ENCODE measurements around the gene MICU2. TPM values are rescaled to one million over a fixed set of nuclear protein-coding genes. Genes with fewer than 3 reads are reported as not detected.

MICU2 gene
- total and polyA plus RNA-seq, 2 of the 13 experiments (the other 11 are each of a cell fraction or from before 2014, with no cell fraction given): 31.7 to 42.4 TPM

DNA sequence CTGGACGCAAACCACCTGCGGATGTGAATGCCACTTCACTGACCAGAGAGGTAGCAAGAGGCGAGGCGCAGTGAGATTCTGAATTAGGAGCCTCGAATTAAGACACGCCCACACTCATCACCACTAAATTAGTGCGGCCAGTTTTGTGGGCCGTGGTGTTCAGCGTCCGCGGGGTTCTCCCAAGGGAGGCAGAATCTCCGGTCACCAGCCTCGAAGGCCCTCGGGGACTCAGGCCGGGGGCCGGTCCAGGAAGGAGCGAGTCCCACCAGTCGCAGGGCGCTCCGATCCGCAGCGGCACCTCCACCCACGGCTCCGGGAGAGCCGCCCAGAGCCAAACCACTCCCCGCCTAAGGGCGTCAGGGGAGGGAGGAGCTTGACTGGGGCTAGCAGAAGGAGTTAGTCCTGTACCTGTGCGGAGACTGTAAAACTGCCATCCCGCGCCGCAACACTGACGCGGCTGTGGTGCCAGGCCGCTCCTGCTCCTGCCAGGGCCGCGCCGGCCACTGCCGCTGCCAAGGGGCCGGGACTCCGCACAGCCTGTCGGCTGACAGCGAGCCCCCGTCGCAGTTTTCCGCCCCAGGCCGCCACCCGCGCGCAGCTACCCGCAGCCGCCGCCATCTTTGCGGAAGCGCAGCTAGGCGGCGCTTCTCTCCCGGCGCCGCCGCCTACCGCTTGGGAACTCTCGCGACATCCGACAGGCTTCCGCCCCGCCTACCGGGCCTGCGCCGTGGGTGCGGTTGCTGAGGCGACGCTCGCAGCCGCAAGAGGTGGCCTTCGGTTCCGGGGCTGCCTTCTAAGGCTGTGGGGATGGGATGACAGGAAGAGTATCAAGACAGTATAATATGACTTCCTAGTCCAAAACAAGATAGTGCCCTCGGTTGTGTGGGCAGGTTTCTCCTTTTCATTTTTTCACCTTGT, at the start of gene MICU2 (continued):
- TF ChIP-seq ZNF441 (CRISPR knock-in tag; IDR thresholded peaks at IDR 0.05; ENCODE audit: borderline replicate concordance) (peak; percentile 40), MBNL3 (CRISPR knock-in tag; conservative IDR thresholded peaks at IDR 0.05) (no peak), ZNF672 (CRISPR knock-in tag; IDR thresholded peaks at IDR 0.05) (no peak), MYNN (CRISPR knock-in tag; IDR thresholded peaks at IDR 0.05; ENCODE audit: low read depth) (no peak), ZNF775 (CRISPR knock-in tag; IDR thresholded peaks at IDR 0.05; ENCODE audit: borderline replicate concordance) (no peak), SRY (CRISPR knock-in tag; IDR thresholded peaks at IDR 0.05) (peak; percentile 84; the same call in 1 of the 2 replicates), ZBTB8A (CRISPR knock-in tag; IDR thresholded peaks at IDR 0.05; ENCODE audit: borderline replicate concordance, low read depth) (no peak), MIXL1 (CRISPR knock-in tag; IDR thresholded peaks at IDR 0.05) (no peak), ZNF138 (CRISPR knock-in tag; IDR thresholded peaks at IDR 0.05; ENCODE audit: low read depth) (peak; percentile 54; the same call in 1 of the 2 replicates), ZIK1 (CRISPR knock-in tag; IDR thresholded peaks at IDR 0.05; ENCODE audit: borderline replicate concordance, low read depth) (peak; percentile 66; the same call in 1 of the 2 replicates), ZNF782 (CRISPR knock-in tag; IDR thresholded peaks at IDR 0.05; ENCODE audit: borderline replicate concordance) (no peak), RXRB (CRISPR knock-in tag; IDR thresholded peaks at IDR 0.05; ENCODE audit: borderline replicate concordance) (peak; percentile 44; the same call in 1 of the 2 replicates), NAIF1 (CRISPR knock-in tag; IDR thresholded peaks at IDR 0.05; ENCODE audit: borderline replicate concordance) (no peak; the same call in 1 of the 2 replicates), ZBTB1 (CRISPR knock-in tag; IDR thresholded peaks at IDR 0.05; ENCODE audit: borderline replicate concordance) (no peak), SOX5 (CRISPR knock-in tag; IDR thresholded peaks at IDR 0.05; ENCODE audit: borderline replicate concordance) (peak; percentile 30; the same call in 1 of the 2 replicates), PHF5A (CRISPR knock-in tag; IDR thresholded peaks at IDR 0.05; ENCODE audit: low read depth, unreplicated experiment) (peak; percentile 22)
- TF ChIP-seq, protein P1, sequence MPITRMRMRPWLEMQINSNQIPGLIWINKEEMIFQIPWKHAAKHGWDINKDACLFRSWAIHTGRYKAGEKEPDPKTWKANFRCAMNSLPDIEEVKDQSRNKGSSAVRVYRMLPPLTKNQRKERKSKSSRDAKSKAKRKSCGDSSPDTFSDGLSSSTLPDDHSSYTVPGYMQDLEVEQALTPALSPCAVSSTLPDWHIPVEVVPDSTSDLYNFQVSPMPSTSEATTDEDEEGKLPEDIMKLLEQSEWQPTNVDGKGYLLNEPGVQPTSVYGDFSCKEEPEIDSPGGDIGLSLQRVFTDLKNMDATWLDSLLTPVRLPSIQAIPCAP (CRISPR knock-in tag; IDR thresholded peaks at IDR 0.05; ENCODE audit: low read depth): no peak
- TF ChIP-seq, protein P2, sequence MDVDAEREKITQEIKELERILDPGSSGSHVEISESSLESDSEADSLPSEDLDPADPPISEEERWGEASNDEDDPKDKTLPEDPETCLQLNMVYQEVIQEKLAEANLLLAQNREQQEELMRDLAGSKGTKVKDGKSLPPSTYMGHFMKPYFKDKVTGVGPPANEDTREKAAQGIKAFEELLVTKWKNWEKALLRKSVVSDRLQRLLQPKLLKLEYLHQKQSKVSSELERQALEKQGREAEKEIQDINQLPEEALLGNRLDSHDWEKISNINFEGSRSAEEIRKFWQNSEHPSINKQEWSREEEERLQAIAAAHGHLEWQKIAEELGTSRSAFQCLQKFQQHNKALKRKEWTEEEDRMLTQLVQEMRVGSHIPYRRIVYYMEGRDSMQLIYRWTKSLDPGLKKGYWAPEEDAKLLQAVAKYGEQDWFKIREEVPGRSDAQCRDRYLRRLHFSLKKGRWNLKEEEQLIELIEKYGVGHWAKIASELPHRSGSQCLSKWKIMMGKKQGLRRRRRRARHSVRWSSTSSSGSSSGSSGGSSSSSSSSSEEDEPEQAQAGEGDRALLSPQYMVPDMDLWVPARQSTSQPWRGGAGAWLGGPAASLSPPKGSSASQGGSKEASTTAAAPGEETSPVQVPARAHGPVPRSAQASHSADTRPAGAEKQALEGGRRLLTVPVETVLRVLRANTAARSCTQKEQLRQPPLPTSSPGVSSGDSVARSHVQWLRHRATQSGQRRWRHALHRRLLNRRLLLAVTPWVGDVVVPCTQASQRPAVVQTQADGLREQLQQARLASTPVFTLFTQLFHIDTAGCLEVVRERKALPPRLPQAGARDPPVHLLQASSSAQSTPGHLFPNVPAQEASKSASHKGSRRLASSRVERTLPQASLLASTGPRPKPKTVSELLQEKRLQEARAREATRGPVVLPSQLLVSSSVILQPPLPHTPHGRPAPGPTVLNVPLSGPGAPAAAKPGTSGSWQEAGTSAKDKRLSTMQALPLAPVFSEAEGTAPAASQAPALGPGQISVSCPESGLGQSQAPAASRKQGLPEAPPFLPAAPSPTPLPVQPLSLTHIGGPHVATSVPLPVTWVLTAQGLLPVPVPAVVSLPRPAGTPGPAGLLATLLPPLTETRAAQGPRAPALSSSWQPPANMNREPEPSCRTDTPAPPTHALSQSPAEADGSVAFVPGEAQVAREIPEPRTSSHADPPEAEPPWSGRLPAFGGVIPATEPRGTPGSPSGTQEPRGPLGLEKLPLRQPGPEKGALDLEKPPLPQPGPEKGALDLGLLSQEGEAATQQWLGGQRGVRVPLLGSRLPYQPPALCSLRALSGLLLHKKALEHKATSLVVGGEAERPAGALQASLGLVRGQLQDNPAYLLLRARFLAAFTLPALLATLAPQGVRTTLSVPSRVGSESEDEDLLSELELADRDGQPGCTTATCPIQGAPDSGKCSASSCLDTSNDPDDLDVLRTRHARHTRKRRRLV (CRISPR knock-in tag; IDR thresholded peaks at IDR 0.05): no peak
- TF ChIP-seq, protein P3, sequence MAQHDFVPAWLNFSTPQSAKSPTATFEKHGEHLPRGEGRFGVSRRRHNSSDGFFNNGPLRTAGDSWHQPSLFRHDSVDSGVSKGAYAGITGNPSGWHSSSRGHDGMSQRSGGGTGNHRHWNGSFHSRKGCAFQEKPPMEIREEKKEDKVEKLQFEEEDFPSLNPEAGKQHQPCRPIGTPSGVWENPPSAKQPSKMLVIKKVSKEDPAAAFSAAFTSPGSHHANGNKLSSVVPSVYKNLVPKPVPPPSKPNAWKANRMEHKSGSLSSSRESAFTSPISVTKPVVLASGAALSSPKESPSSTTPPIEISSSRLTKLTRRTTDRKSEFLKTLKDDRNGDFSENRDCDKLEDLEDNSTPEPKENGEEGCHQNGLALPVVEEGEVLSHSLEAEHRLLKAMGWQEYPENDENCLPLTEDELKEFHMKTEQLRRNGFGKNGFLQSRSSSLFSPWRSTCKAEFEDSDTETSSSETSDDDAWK (CRISPR knock-in tag; IDR thresholded peaks at IDR 0.05): no peak
- TF ChIP-seq, protein P4, sequence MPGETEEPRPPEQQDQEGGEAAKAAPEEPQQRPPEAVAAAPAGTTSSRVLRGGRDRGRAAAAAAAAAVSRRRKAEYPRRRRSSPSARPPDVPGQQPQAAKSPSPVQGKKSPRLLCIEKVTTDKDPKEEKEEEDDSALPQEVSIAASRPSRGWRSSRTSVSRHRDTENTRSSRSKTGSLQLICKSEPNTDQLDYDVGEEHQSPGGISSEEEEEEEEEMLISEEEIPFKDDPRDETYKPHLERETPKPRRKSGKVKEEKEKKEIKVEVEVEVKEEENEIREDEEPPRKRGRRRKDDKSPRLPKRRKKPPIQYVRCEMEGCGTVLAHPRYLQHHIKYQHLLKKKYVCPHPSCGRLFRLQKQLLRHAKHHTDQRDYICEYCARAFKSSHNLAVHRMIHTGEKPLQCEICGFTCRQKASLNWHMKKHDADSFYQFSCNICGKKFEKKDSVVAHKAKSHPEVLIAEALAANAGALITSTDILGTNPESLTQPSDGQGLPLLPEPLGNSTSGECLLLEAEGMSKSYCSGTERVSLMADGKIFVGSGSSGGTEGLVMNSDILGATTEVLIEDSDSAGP (CRISPR knock-in tag; IDR thresholded peaks at IDR 0.05; ENCODE audit: borderline replicate concordance): peak; percentile 94

Measured in HepG2 (cell line).